Testis (tissue), 2 donors: ENCODE data around the gene ZNF385A.

Source experiments
- CTCF ChIP-seq, 3 experiments: fragments of 450-650 bp in 2 of 3; fragments of 200-600 bp in 1 of 3; sonication (generic) in 1 of 3; IDR thresholded peaks; one replicate each; pipeline ENCODE4 v1.5.1; 2016 to 2019; ENCODE audit warnings: antibody characterized with exemption in 3 of 3, mild to moderate bottlenecking in 2 of 3, moderate library complexity in 1 of 3
- POLR2A ChIP-seq: fragments of 450-650 bp; IDR thresholded peaks from one replicate; pipeline ENCODE4 v1.6.1; 2017; ENCODE audit warnings: antibody characterized with exemption, mild to moderate bottlenecking, moderate library complexity

- no peak for TF ChIP-seq CTCF (IDR thresholded peaks at IDR 0.05)
- no peak for TF ChIP-seq POLR2A
These were observed 34.9 kb downstream of the ZNF385A start for GRCh38 chr12:54349679-54350078.
